NB4 (cell line): Measurements from ENCODE around the gene KRAS.
A peak's percentile ranks its signal among the peaks of the same experiment; 100 is the strongest.

Experiments used
- DNase-seq: peaks from one replicate; pipeline ENCODE4 v3.0.0; 2010; ENCODE audit warnings: low read depth
- H3K4me3 ChIP-seq: one replicate; pipeline ENCODE4 v1.5.1; 2011; ENCODE audit warnings: mild to moderate bottlenecking, low read depth, low read length, moderate library complexity
- MYC ChIP-seq: IDR thresholded peaks from 2 replicates; pipeline ENCODE4 v1.6.1; 2011; ENCODE audit warnings: low read depth, low read length
- POLR2A ChIP-seq: IDR thresholded peaks from 2 replicates; pipeline ENCODE4 v1.6.1; 2011; ENCODE audit warnings: mild to moderate bottlenecking; ENCODE audit not compliant: insufficient read length; ENCODE audit errors: extremely low read depth
- TF ChIP-seq, protein P1 (sequence below): IDR thresholded peaks from 2 replicates; pipeline ENCODE4 v1.6.1; 2011; ENCODE audit warnings: low read depth, low read length
- TF ChIP-seq, protein P2 (sequence below): IDR thresholded peaks from one replicate; pipeline ENCODE4 v1.5.1; 2012; ENCODE audit warnings: low read depth, low read length

The KRAS gene

GRCh38 chr12:25155022-25155576 lies 95.6 kb downstream of the KRAS start:
- TF ChIP-seq, protein P1, sequence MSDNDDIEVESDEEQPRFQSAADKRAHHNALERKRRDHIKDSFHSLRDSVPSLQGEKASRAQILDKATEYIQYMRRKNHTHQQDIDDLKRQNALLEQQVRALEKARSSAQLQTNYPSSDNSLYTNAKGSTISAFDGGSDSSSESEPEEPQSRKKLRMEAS = no peak
- TF ChIP-seq MYC = 0 out of 2 replicates have a peak, but pooled peaks have one; percentile 13
- no peak for TF ChIP-seq POLR2A
- TF ChIP-seq, protein P2, sequence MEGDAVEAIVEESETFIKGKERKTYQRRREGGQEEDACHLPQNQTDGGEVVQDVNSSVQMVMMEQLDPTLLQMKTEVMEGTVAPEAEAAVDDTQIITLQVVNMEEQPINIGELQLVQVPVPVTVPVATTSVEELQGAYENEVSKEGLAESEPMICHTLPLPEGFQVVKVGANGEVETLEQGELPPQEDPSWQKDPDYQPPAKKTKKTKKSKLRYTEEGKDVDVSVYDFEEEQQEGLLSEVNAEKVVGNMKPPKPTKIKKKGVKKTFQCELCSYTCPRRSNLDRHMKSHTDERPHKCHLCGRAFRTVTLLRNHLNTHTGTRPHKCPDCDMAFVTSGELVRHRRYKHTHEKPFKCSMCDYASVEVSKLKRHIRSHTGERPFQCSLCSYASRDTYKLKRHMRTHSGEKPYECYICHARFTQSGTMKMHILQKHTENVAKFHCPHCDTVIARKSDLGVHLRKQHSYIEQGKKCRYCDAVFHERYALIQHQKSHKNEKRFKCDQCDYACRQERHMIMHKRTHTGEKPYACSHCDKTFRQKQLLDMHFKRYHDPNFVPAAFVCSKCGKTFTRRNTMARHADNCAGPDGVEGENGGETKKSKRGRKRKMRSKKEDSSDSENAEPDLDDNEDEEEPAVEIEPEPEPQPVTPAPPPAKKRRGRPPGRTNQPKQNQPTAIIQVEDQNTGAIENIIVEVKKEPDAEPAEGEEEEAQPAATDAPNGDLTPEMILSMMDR = peak; percentile 91
- H3K4me3 ChIP-seq = no peak overlapping the region
- DNase-seq = peak; percentile 65
